PC-3 (cell line): ENCODE data around the gene MAPKAP1. TPM values are rescaled to one million over a fixed set of nuclear protein-coding genes. Genes with fewer than 3 reads are reported as not detected.

Experiments
- ATAC-seq: fragments of 200-7000 bp; cut with Tn5 transposase; 2 replicates; pipeline ENCODE4 v1.9.1; 2020; ENCODE audit warnings: mild to moderate bottlenecking, moderate library complexity
- BruUV-seq: library from RNA; stranded (reverse); fragments of 400-500 nt; replicated peaks from 2 replicates; lab custom pipeline; 2021; lab: Mats Ljungman, UMichigan
- CTCF ChIA-PET: fragments of 300-600 bp; sonication (Branson Sonifier 250); formaldehyde crosslinking; loops from one replicate; lab custom pipeline; 2022; ENCODE audit warnings: antibody characterized with exemption; lab: Charles Lee
- POLR2A ChIA-PET: fragments of 300-600 bp; sonication (Branson Sonifier 250); formaldehyde crosslinking; loops from one replicate; lab custom pipeline; 2022; ENCODE audit warnings: antibody characterized with exemption; ENCODE audit not compliant: unreplicated experiment; lab: Charles Lee
- DNase-seq: peaks from one replicate; pipeline ENCODE4 v3.0.0-alpha.2; 2015
- H2AFZ ChIP-seq: fragments of 300-600 bp; sonication (generic); 2 replicates; pipeline ENCODE4 v1.6.0; 2016; ENCODE audit warnings: antibody characterized with exemption, low read length
- H3F3A ChIP-seq: fragments of 300-600 bp; sonication (generic); one replicate; pipeline ENCODE4 v1.6.0; 2017; ENCODE audit warnings: antibody characterized with exemption, low read length, control low read depth, mild to moderate bottlenecking; ENCODE audit not compliant: unreplicated experiment
- H3K27ac ChIP-seq: fragments of 300-600 bp; sonication (generic); 2 replicates; pipeline ENCODE4 v1.5.1; 2016; ENCODE audit warnings: mild to moderate bottlenecking, low read length
- H3K27me3 ChIP-seq: fragments of 300-600 bp; sonication (generic); 2 replicates; pipeline ENCODE4 v1.6.1; 2016; ENCODE audit warnings: low read length, mixed read lengths
- H3K36me3 ChIP-seq: fragments of 300-600 bp; sonication (generic); 2 replicates; pipeline ENCODE4 v1.6.1; 2016; ENCODE audit warnings: low read depth, mixed run types, low read length, mixed read lengths
- H3K4me1 ChIP-seq: fragments of 300-600 bp; sonication (generic); 2 replicates; pipeline ENCODE4 v1.5.1; 2016; ENCODE audit warnings: low read length; ENCODE audit not compliant: insufficient read depth
- H3K4me2 ChIP-seq: fragments of 300-600 bp; sonication (generic); 2 replicates; pipeline ENCODE4 v1.6.0; 2016; ENCODE audit warnings: low read length
- H3K4me3 ChIP-seq: fragments of 300-600 bp; sonication (generic); 2 replicates; pipeline ENCODE4 v1.5.1; 2016; ENCODE audit warnings: mild to moderate bottlenecking, low read length, mixed read lengths
- H3K79me2 ChIP-seq: fragments of 300-600 bp; sonication (generic); 2 replicates; pipeline ENCODE4 v1.6.1; 2017; ENCODE audit warnings: low read length, mixed read lengths
- H3K9ac ChIP-seq: fragments of 300-600 bp; sonication (generic); 2 replicates; pipeline ENCODE4 v1.6.0; 2016; ENCODE audit warnings: mild to moderate bottlenecking, low read length
- H3K9me2 ChIP-seq: fragments of 300-600 bp; sonication (generic); replicated peaks from 2 replicates; pipeline ENCODE4 v1.6.1; 2016; ENCODE audit warnings: mixed run types, low read length, mixed read lengths
- H3K9me3 ChIP-seq: fragments of 300-600 bp; sonication (generic); 2 replicates; pipeline ENCODE4 v1.6.1; 2016; ENCODE audit warnings: low read length, mixed read lengths
- H4K20me1 ChIP-seq: fragments of 300-600 bp; sonication (generic); 2 replicates; pipeline ENCODE4 v1.6.1; 2016; ENCODE audit warnings: low read length, mixed read lengths
- EZH2 ChIP-seq: fragments of 300-600 bp; sonication (generic); IDR thresholded peaks from one replicate; pipeline ENCODE4 v1.6.1; 2017; ENCODE audit warnings: antibody characterized with exemption, mild to moderate bottlenecking, low read length; ENCODE audit not compliant: unreplicated experiment
- EZH2phosphoT487 ChIP-seq: fragments of 300-600 bp; sonication (generic); IDR thresholded peaks from 2 replicates; pipeline ENCODE4 v1.6.1; 2018; ENCODE audit warnings: mild to moderate bottlenecking, antibody characterized with exemption, low read length, borderline replicate concordance
- intact Hi-C: fragments of 100-400 bp; cut with micrococcal nuclease; formaldehyde crosslinking; loops from 2 replicates; pipeline ENCODE4 v1.9.0; 2023
- total RNA-seq: library from RNA; depleted of rRNA; stranded (reverse); fragments of >200 nt; gene quantifications from 2 replicates; pipeline ENCODE4 v1.2.3, GENCODE V29; 2014
- TF ChIP-seq, protein P1 (sequence below): fragments of 300-600 bp; sonication (generic); conservative IDR thresholded peaks from 2 replicates; pipeline ENCODE4 v1.5.1; 2017; ENCODE audit warnings: antibody characterized with exemption, low read depth, mild to moderate bottlenecking, low read length

Gene MAPKAP1
- total RNA-seq, 1 experiment from 2014 or later, result 128 TPM

DNA sequence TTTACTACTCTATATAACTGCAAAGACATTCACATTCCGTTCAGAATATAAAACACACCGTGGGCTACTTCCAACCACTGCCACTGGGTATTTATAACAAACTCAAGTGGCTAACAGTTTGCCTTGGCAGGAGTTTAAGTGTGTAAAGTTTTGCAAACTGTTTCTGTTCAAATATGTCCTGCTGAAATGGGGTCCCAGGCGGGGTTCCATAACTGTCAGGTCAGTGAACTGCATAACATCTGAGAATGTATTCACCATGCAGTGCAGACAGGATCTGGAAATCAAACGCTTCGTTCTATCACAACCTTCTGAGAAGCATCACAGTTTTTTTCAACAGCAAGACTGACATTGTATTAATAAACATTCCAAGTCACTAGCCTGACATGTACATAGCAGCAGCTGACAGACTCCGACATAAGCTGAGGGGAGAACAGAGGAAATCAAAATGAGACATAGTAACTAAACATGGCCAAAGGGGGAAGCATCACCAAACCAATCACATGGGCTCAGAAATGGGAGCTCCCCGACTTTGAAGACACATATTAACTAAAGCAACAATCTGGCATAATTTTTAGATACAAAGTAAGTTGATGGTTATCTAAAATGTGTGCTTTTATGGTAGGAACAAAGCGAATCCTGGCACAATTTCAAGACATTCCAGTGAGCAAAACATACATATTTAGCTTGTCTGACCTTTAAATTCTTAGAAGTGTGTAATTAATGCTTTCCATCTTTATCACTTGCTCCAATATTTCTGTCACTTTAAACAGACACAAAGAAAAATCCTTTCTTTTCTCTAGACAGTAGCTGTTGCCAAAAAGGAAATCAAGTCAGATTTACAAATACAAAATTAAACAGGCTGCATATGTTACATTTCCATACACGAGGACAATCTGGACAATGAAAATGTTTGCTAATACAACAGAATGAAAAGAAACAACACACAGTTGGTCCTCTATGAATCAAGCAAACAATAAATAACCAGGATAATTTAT, 156.8 kb downstream of the MAPKAP1 start:
- Histone ChIP-seq H3K4me1 (no peaks in the 10 kb centered on the region), H3K27me3 (no peaks in the 10 kb centered on the region), H3K27ac (no peak overlapping the region), H3K9me2 (no peaks in the 10 kb centered on the region), H4K20me1 (no peaks in the 10 kb centered on the region), H2AFZ (no peak overlapping the region), H3K4me2 (no peak overlapping the region), H3F3A (no peaks in the 10 kb centered on the region), H3K36me3 (no peaks in the 10 kb centered on the region), H3K9me3 (no peaks in the 10 kb centered on the region), H3K4me3 (no peak overlapping the region), H3K9ac (no peak overlapping the region), H3K79me2 (no peaks in the 10 kb centered on the region)
- TF ChIP-seq EZH2phosphoT487 (no peak), EZH2 (no peak)
- TF ChIP-seq, protein P1, sequence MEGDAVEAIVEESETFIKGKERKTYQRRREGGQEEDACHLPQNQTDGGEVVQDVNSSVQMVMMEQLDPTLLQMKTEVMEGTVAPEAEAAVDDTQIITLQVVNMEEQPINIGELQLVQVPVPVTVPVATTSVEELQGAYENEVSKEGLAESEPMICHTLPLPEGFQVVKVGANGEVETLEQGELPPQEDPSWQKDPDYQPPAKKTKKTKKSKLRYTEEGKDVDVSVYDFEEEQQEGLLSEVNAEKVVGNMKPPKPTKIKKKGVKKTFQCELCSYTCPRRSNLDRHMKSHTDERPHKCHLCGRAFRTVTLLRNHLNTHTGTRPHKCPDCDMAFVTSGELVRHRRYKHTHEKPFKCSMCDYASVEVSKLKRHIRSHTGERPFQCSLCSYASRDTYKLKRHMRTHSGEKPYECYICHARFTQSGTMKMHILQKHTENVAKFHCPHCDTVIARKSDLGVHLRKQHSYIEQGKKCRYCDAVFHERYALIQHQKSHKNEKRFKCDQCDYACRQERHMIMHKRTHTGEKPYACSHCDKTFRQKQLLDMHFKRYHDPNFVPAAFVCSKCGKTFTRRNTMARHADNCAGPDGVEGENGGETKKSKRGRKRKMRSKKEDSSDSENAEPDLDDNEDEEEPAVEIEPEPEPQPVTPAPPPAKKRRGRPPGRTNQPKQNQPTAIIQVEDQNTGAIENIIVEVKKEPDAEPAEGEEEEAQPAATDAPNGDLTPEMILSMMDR, result no peak
- ChIA-PET CTCF (interaction anchor here (0.6 kb wide), 1 partner anchor 100 kb away, joined by 3 read pairs; no protein-coding TSS in a partner anchor), POLR2A (no interaction called here)
- BruUV-seq, result no TSS peak
- intact Hi-C loops, result loop anchor here (10.0 kb wide), 1 partner anchor 675 kb away; no protein-coding TSS in a partner anchor
- no peak for ATAC-seq
- no peak for DNase-seq

DNA sequence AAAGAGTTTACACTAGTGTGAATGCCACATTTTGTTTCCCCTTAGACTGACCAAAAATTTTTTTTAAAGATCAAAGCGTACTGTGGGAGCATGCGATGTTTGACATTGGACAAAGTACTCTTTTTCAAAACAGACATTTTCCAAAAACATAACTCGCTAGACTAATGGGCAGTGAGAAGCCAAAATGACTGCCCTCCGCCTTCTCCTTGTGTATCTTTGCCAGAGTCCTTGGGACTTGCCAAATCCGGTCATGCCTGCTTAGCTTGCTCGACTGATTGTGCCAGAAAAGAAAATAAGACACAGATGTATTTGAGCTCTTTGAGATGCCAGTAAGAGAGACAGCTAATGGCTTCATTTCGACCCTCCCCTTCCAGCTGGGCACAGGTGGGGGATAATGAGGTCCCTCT, 157.5 kb downstream of the MAPKAP1 start:
- H2AFZ ChIP-seq, result no peak overlapping the region
- ATAC-seq, result no peak
- H3K27me3 ChIP-seq, result no peaks in the 10 kb centered on the region
- H3K9ac ChIP-seq, result no peak overlapping the region
- H3K79me2 ChIP-seq, result no peaks in the 10 kb centered on the region
- DNase-seq, result no peak
- TF ChIP-seq, protein P1, result no peak
- TF ChIP-seq EZH2 (no peak), EZH2phosphoT487 (no peak)
- no peak overlapping the region for H3K4me2 ChIP-seq
- H3F3A ChIP-seq, result no peaks in the 10 kb centered on the region
- no peaks in the 10 kb centered on the region for H3K4me1 ChIP-seq
- no peak overlapping the region for H3K27ac ChIP-seq
- no peaks in the 10 kb centered on the region for H3K9me2 ChIP-seq
- H4K20me1 ChIP-seq, result no peaks in the 10 kb centered on the region
- H3K9me3 ChIP-seq, result no peaks in the 10 kb centered on the region
- no peaks in the 10 kb centered on the region for H3K36me3 ChIP-seq
- H3K4me3 ChIP-seq, result no peak overlapping the region
- intact Hi-C loops, result no loop called here
- ChIA-PET POLR2A (no interaction called here), CTCF (no interaction called here)
- no TSS peak for BruUV-seq

DNA sequence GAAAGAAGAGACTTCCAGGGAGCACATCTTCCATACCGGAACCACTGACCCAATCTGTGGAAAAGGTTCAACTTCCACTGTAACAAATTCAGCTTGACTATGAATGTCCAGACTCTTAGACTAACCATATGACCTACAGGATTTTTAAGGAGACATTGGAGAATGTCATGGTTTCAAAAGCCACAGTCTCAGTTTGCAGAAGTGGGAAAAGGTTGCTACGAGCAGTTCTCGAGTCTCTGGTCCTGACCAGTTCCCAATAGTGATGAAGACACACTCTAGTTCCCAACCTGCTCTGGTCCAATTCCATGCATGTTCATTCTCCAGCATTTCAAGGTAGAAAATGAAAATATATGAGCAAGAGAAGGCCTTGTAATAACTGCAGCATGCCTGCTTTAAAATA, 158.0 kb downstream of the MAPKAP1 start:
- H3K9me2 ChIP-seq, result no peaks in the 10 kb centered on the region
- no peaks in the 10 kb centered on the region for H3K4me1 ChIP-seq
- DNase-seq (no peak), ATAC-seq (no peak)
- no peaks in the 10 kb centered on the region for H3F3A ChIP-seq
- H3K79me2 ChIP-seq, result no peaks in the 10 kb centered on the region
- H3K4me2 ChIP-seq, result no peak overlapping the region
- H3K27ac ChIP-seq, result no peak overlapping the region
- H4K20me1 ChIP-seq, result no peaks in the 10 kb centered on the region
- H3K36me3 ChIP-seq, result no peaks in the 10 kb centered on the region
- TF ChIP-seq EZH2 (no peak), EZH2phosphoT487 (no peak)
- TF ChIP-seq, protein P1, result no peak
- no peak overlapping the region for H3K9ac ChIP-seq
- ChIA-PET CTCF (no interaction called here), POLR2A (no interaction called here)
- no peaks in the 10 kb centered on the region for H3K9me3 ChIP-seq
- no peak overlapping the region for H2AFZ ChIP-seq
- no TSS peak for BruUV-seq
- intact Hi-C loops, result no loop called here
- H3K4me3 ChIP-seq, result no peak overlapping the region
- H3K27me3 ChIP-seq, result no peaks in the 10 kb centered on the region
